Adrenal gland (tissue), 12 donors: ENCODE results near the gene QKI. TPM values are rescaled to one million over a fixed set of nuclear protein-coding genes. Genes with fewer than 3 reads are reported as not detected.

Experiments used
- DNase-seq, 7 donors: peaks; one replicate each; pipeline ENCODE4 v3.0.0-alpha.2; 2019 to 2020
- H3K27ac ChIP-seq, 5 donors: fragments of 200-600 bp; sonication (generic) in 4 of 5; 1 replicate in 3 of 5; 2 replicates in 2 of 5; pipeline versions ENCODE4 v1.5.1 to v1.8.0; 2016 to 2020; ENCODE audit warnings: mild to moderate bottlenecking in 1 of 5
- H3K27me3 ChIP-seq: fragments of 200-600 bp; 2 replicates; pipeline ENCODE4 v1.8.0; 2021
- H3K36me3 ChIP-seq, 2 donors: fragments of 200-600 bp; replicated peaks in 1 of 2; 1 replicate in 1 of 2; 2 replicates in 1 of 2; pipeline versions ENCODE4 v1.5.1 to v1.8.0; 2018 to 2022
- H3K4me1 ChIP-seq, 2 donors: fragments of 200-600 bp; replicated peaks in 1 of 2; 1 replicate in 1 of 2; 2 replicates in 1 of 2; pipeline versions ENCODE4 v1.5.1 to v1.8.0; 2018 to 2021
- H3K4me3 ChIP-seq, 4 donors: fragments of 200-600 bp; sonication (generic) in 3 of 4; one replicate each; pipeline ENCODE4 v1.5.1; 2016 to 2018
- H3K9me3 ChIP-seq, 3 donors: fragments of 200-600 bp; sonication (generic) in 1 of 3; replicated peaks in 1 of 3; 1 replicate in 2 of 3; 2 replicates in 1 of 3; pipeline versions ENCODE4 v1.5.1 to v1.8.0; 2016 to 2021
- CTCF ChIP-seq, 6 experiments: fragments of 450-650 bp in 4 of 6; fragments of 200-600 bp in 2 of 6; sonication (generic) in 1 of 6; IDR thresholded peaks; 1 replicate in 5 of 6; 2 replicates in 1 of 6; pipeline versions ENCODE4 v1.5.1 to v1.8.0; 2016 to 2021; ENCODE audit warnings: antibody characterized with exemption in 6 of 6, mild to moderate bottlenecking in 2 of 6, moderate library complexity in 1 of 6
- POLR2A ChIP-seq, 2 donors: fragments of 450-650 bp; IDR thresholded peaks; one replicate each; pipeline ENCODE4 v1.6.1; 2017; ENCODE audit warnings: antibody characterized with exemption in 2 of 2, mild to moderate bottlenecking in 2 of 2, moderate library complexity in 1 of 2
- WGBS, 4 donors: extraction: QIAGEN DNeasy Blood & Tissue Kit in 2 of 4; methylation state at CpG; one replicate each; pipeline versions ENCODE4 v1.1.5 to v1.1.7; 2013 to 2017; 5-methylcytosine and 5-hydroxymethylcytosine counted together
- intact Hi-C, 2 donors: fragments of 100-400 bp; cut with DNase I; formaldehyde crosslinking; loops; one replicate each; pipeline versions ENCODE4 v1.14.1 to v1.15.0; 2022 to 2023
- polyA plus RNA-seq, 3 donors: library from polyadenylated mRNA; stranded (reverse); fragments of 200-250 nt in 2 of 3; fragments of 350-450 nt in 1 of 3; fragmentation: Illumina TruSeq in 1 of 3; extraction: RNeasy Lipid Tissue Mini Kit (QIAGEN cat#74804) in 1 of 3; gene quantifications; one replicate each; pipeline ENCODE4 v1.2.3, GENCODE V29; 2013 to 2014
- total RNA-seq, 9 donors: library from RNA; depleted of rRNA in 4 of 9; stranded (reverse); fragments of >200 nt in 4 of 9; fragments of 120-200 nt in 1 of 9; fragmentation: NEBNext Ultra II Directional in 1 of 9; extraction: Animal tissue kit (Norgen Biotek cat#: 25700) in 1 of 9; gene quantifications; one replicate each; pipeline versions ENCODE4 v1.1.0 to v1.2.4, GENCODE V29; 2013 to 2023
- donor health status: healthy with polysubstance abuse.
- donor health status: Bipolar disorder and iron deficiency.
- donor health status: DM: yes; HTN: yes; CAD: no.
- donor health status: DM: no; HTN: no; CAD: no.
- donor health status: DM: no; HTN: no; CAD: no.
- donor health status: DM: yes; HTN: yes; CAD: no.

Gene QKI
- total and polyA plus RNA-seq, 12 donors, result 10.3 to 207 (median 130) TPM

DNA sequence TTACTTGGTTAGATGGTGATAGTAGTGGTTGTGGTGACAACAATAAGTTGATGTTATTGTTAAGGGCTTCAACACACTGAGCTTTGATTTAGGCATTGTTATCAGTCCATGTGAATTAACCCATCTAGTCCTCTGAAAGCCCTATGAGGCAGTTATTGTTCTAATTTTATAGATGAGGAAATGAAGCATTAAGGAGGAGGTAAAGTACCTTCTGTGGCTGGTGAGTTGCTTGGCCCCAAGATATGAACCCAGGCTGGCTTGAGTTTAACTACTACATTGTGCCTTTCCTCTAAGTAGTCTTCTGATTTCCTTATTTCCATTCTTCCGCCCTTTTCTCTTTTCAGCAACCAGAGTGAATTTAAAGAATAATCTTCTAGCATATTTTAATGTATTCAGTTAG is 81.7 kb downstream of the QKI start:
- H3K27me3 ChIP-seq, result no peaks in the 10 kb centered on the region
- TF ChIP-seq POLR2A (IDR thresholded peaks at IDR 0.05), result no peak
- no peak for TF ChIP-seq CTCF (IDR thresholded peaks at IDR 0.05)
- H3K27ac ChIP-seq, result no peak overlapping the region
- H3K4me1 ChIP-seq, result peaks cover 14 to 42% of the 10 kb centered on the region in 2 donors
- intact Hi-C loops, result no loop called here
- H3K36me3 ChIP-seq, result no peaks in the 10 kb centered on the region
- 90 to 100% (median 95%) methylated on average over 1 of the region's 1 CpG for WGBS, 4 donors
- H3K4me3 ChIP-seq, result no peak overlapping the region
- H3K9me3 ChIP-seq, result no peaks in the 10 kb centered on the region
- no peak for DNase-seq

GRCh38 chr6:163500105-163500504 is 85.6 kb downstream of the QKI start:
- H3K4me1 ChIP-seq, result peaks cover 2 to 24% of the 10 kb centered on the region in 2 donors
- no peaks in the 10 kb centered on the region for H3K36me3 ChIP-seq
- intact Hi-C loops, result no loop called here
- H3K27me3 ChIP-seq, result no peaks in the 10 kb centered on the region
- H3K4me3 ChIP-seq, result no peak overlapping the region
- no peaks in the 10 kb centered on the region for H3K9me3 ChIP-seq
- WGBS, 4 donors, result 68 to 83% (median 73%) methylated on average over 2 of the region's 2 CpGs
- TF ChIP-seq CTCF (IDR thresholded peaks at IDR 0.05) (no peak), POLR2A (IDR thresholded peaks at IDR 0.05) (no peak)
- no peak for DNase-seq
- no peak overlapping the region for H3K27ac ChIP-seq

- Histone ChIP-seq H3K4me1 (peaks cover 2 to 17% of the 10 kb centered on the region in 2 donors), H3K27ac (no peak overlapping the region), H3K36me3 (no peaks in the 10 kb centered on the region), H3K4me3 (no peak overlapping the region), H3K9me3 (no peaks in the 10 kb centered on the region), H3K27me3 (no peaks in the 10 kb centered on the region)
- 82 to 92% (median 84%) methylated on average over 2 of the region's 2 CpGs for WGBS, 4 donors
- no peak for DNase-seq
- peak in 1 of 6 experiments; percentile 9 for TF ChIP-seq CTCF (IDR thresholded peaks at IDR 0.05)
- TF ChIP-seq POLR2A (IDR thresholded peaks at IDR 0.05), result no peak
- intact Hi-C loops, result no loop called here
These were observed 86.5 kb downstream of the QKI start for GRCh38 chr6:163501026-163501425.

DNA sequence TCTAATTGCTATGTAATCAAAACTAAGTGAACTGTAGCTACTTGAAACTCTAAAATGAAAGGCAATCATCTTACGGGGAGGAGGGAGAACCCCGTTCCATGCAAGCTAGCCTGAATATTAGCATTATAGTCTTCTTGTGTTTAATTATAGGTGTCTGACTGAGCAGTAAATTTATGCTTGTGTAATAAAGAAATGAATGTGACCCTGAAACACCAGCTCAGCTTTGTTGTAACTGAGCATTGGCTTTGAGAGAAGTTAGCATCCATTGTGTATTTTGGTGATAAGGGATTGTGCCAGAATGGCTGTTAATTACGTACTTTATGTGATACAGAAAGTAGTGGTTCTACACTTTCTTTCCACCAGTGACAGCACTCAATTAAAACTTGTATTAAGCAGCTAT is 86.9 kb downstream of the QKI start:
- Histone ChIP-seq H3K27ac (no peak overlapping the region), H3K9me3 (no peaks in the 10 kb centered on the region), H3K4me3 (no peak overlapping the region), H3K36me3 (no peaks in the 10 kb centered on the region), H3K4me1 (peaks cover 1 to 17% of the 10 kb centered on the region in 2 donors), H3K27me3 (no peaks in the 10 kb centered on the region)
- TF ChIP-seq CTCF (IDR thresholded peaks at IDR 0.05), result no peak
- no peak for TF ChIP-seq POLR2A (IDR thresholded peaks at IDR 0.05)
- no peak for DNase-seq
- intact Hi-C loops, result no loop called here
- WGBS, 4 donors, result 78 to 93% (median 91%) methylated on average over 3 of the region's 3 CpGs
